Ishikawa (cell line): ENCODE measurements around the gene STX19.

Experiments
- CEBPB ChIP-seq: IDR thresholded peaks from 2 replicates; pipeline ENCODE4 v1.6.1; 2012
- EP300 ChIP-seq: IDR thresholded peaks from 2 replicates; pipeline ENCODE4 v1.6.1; 2012; ENCODE audit warnings: borderline replicate concordance
- MAX ChIP-seq: IDR thresholded peaks from 2 replicates; pipeline ENCODE4 v1.6.1; 2012
- REST ChIP-seq: IDR thresholded peaks from 2 replicates; pipeline ENCODE4 v1.6.1; 2012; ENCODE audit warnings: low read depth, mild to moderate bottlenecking
- TAF1 ChIP-seq: IDR thresholded peaks from 2 replicates; pipeline ENCODE4 v1.6.1; 2012; ENCODE audit warnings: low read depth, mild to moderate bottlenecking
- TEAD4 ChIP-seq: IDR thresholded peaks from 2 replicates; pipeline ENCODE4 v1.6.1; 2012
- USF1 ChIP-seq: IDR thresholded peaks from 2 replicates; pipeline ENCODE4 v1.6.1; 2012
- YY1 ChIP-seq: IDR thresholded peaks from 2 replicates; pipeline ENCODE4 v1.6.1; 2012; ENCODE audit warnings: low read depth
- ZBTB7A ChIP-seq: IDR thresholded peaks from 2 replicates; pipeline ENCODE4 v1.6.1; 2012; ENCODE audit warnings: low read depth

- TF ChIP-seq YY1 (no peak), CEBPB (no peak), TEAD4 (no peak), USF1 (no peak), EP300 (no peak), TAF1 (no peak), REST (no peak), MAX (no peak), ZBTB7A (no peak)
Observed at GRCh38 chr3:93988764-93989163, 39.6 kb downstream of the STX19 start.
